PC-9 (cell line): ENCODE data around the gene CCDC88C. TPM values are rescaled to one million over a fixed set of nuclear protein-coding genes. Genes with fewer than 3 reads are reported as not detected.
"Not testable (repeated sequence)": the region's sequence is repeated elsewhere in the genome, so short reads cannot be mapped to it uniquely, and the experiment has no call there.

Experiments
- BruUV-seq: library from RNA; stranded (reverse); fragments of 400-500 nt; replicated peaks from 2 replicates; lab custom pipeline; 2021; lab: Mats Ljungman, UMichigan
- CTCF ChIA-PET: fragments of 300-600 bp; sonication (Branson Sonifier 250); formaldehyde crosslinking; loops from one replicate; lab custom pipeline; 2022; ENCODE audit warnings: antibody characterized with exemption; lab: Charles Lee
- POLR2A ChIA-PET: fragments of 300-600 bp; sonication (Branson Sonifier 250); formaldehyde crosslinking; loops from one replicate; lab custom pipeline; 2022; ENCODE audit warnings: antibody characterized with exemption; ENCODE audit not compliant: unreplicated experiment; lab: Charles Lee
- DNase-seq, 2 experiments: peaks; one replicate each; pipeline versions ENCODE4 v3.0.0 to v3.0.0-alpha.2; 2015 to 2022; ENCODE audit warnings: mixed read lengths in 1 of 2
- H2AFZ ChIP-seq: fragments of 200-600 bp; sonication (generic); 2 replicates; pipeline ENCODE4 v1.8.1; 2017; ENCODE audit warnings: antibody characterized with exemption
- H3F3A ChIP-seq: fragments of 200-600 bp; sonication (generic); 2 replicates; pipeline ENCODE4 v1.8.1; 2017; ENCODE audit warnings: antibody characterized with exemption, mild to moderate bottlenecking, low read depth; ENCODE audit not compliant: insufficient read depth
- H3K27ac ChIP-seq: fragments of 200-600 bp; sonication (generic); 2 replicates; pipeline ENCODE4 v1.6.1; 2016; ENCODE audit warnings: mixed run types
- H3K27me3 ChIP-seq: fragments of 200-600 bp; sonication (generic); 2 replicates; pipeline ENCODE4 v1.6.1; 2016; ENCODE audit warnings: low read depth, mixed run types; ENCODE audit not compliant: insufficient read depth
- H3K36me3 ChIP-seq: fragments of 200-600 bp; sonication (generic); 2 replicates; pipeline ENCODE4 v1.6.1; 2016; ENCODE audit warnings: low read depth, mixed run types
- H3K4me1 ChIP-seq: fragments of 200-600 bp; sonication (generic); replicated peaks from 2 replicates; pipeline ENCODE4 v1.6.1; 2016; ENCODE audit warnings: mixed run types; ENCODE audit not compliant: insufficient read depth
- H3K4me2 ChIP-seq: fragments of 200-600 bp; sonication (generic); 2 replicates; pipeline ENCODE4 v1.6.1; 2017; ENCODE audit warnings: mixed run types
- H3K4me3 ChIP-seq: fragments of 200-600 bp; sonication (generic); 2 replicates; pipeline ENCODE4 v1.6.1; 2016; ENCODE audit warnings: mixed run types
- H3K79me2 ChIP-seq: fragments of 200-600 bp; sonication (generic); 2 replicates; pipeline ENCODE4 v1.6.1; 2017; ENCODE audit warnings: low read depth, mixed run types
- H3K9me2 ChIP-seq: fragments of 200-600 bp; sonication (generic); 2 replicates; pipeline ENCODE4 v1.8.1; 2017; ENCODE audit warnings: mild to moderate bottlenecking; ENCODE audit not compliant: insufficient read depth
- H3K9me3 ChIP-seq: fragments of 200-600 bp; sonication (generic); 2 replicates; pipeline ENCODE4 v1.8.1; 2016; ENCODE audit warnings: low read depth; ENCODE audit not compliant: insufficient read depth
- H4K20me1 ChIP-seq: fragments of 200-600 bp; sonication (generic); 2 replicates; pipeline ENCODE4 v1.8.1; 2017; ENCODE audit not compliant: insufficient read depth
- EZH2 ChIP-seq: fragments of 200-600 bp; sonication (generic); IDR thresholded peaks from 2 replicates; pipeline ENCODE4 v1.8.0; 2017; ENCODE audit warnings: antibody characterized with exemption, low read depth
- intact Hi-C: fragments of 100-400 bp; cut with micrococcal nuclease; formaldehyde crosslinking; loops from one replicate; pipeline ENCODE4 v1.10.0; 2022; ENCODE audit not compliant: unreplicated experiment
- total RNA-seq: library from RNA; stranded (reverse); gene quantifications from 2 replicates; pipeline ENCODE4 v1.2.3, GENCODE V29; 2021
- TF ChIP-seq, protein P1 (sequence below): fragments of 200-600 bp; sonication (generic); conservative IDR thresholded peaks from 2 replicates; pipeline ENCODE4 v1.6.1; 2017; ENCODE audit warnings: mixed run types, antibody characterized with exemption, mild to moderate bottlenecking, moderate library complexity

Gene CCDC88C
- total RNA-seq, 1 experiment from 2014 or later, result 7.4 TPM

DNA sequence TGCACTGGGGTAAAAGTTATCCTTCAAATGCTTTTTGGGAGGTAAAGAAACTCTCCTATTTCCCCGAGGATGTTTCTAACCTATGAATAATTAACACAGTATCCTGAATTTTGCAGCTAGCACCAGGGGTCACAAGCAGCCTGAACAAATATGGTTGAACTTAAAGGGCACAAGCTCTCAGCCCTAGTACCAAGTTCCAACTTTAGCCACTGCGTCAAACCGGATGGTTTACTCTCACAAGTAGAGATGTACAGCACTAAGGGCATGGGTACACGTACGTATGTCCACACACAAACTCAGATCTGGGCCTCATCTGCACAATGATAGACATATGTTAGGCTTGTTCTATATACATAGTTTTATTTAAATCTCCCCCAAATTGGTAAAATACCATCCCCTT is 4.7 kb downstream of the CCDC88C start:
- no peak overlapping the region for H2AFZ ChIP-seq
- no peaks in the 10 kb centered on the region for H3F3A ChIP-seq
- no peaks in the 10 kb centered on the region for H3K79me2 ChIP-seq
- no peaks in the 10 kb centered on the region for H3K27me3 ChIP-seq
- no peak overlapping the region for H3K27ac ChIP-seq
- no peaks in the 10 kb centered on the region for H4K20me1 ChIP-seq
- no TSS peak for BruUV-seq
- intact Hi-C loops, result no loop called here
- H3K4me3 ChIP-seq, result no peak overlapping the region
- peaks cover 14% of the 10 kb centered on the region for H3K4me1 ChIP-seq
- no peak for DNase-seq
- no peaks in the 10 kb centered on the region for H3K36me3 ChIP-seq
- H3K4me2 ChIP-seq, result no peak overlapping the region
- no peaks in the 10 kb centered on the region for H3K9me2 ChIP-seq
- CTCF ChIA-PET, result no interaction called here
- TF ChIP-seq EZH2, result no peak
- TF ChIP-seq, protein P1, sequence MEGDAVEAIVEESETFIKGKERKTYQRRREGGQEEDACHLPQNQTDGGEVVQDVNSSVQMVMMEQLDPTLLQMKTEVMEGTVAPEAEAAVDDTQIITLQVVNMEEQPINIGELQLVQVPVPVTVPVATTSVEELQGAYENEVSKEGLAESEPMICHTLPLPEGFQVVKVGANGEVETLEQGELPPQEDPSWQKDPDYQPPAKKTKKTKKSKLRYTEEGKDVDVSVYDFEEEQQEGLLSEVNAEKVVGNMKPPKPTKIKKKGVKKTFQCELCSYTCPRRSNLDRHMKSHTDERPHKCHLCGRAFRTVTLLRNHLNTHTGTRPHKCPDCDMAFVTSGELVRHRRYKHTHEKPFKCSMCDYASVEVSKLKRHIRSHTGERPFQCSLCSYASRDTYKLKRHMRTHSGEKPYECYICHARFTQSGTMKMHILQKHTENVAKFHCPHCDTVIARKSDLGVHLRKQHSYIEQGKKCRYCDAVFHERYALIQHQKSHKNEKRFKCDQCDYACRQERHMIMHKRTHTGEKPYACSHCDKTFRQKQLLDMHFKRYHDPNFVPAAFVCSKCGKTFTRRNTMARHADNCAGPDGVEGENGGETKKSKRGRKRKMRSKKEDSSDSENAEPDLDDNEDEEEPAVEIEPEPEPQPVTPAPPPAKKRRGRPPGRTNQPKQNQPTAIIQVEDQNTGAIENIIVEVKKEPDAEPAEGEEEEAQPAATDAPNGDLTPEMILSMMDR, result no peak
- POLR2A ChIA-PET, result no interaction called here
- no peaks in the 10 kb centered on the region for H3K9me3 ChIP-seq

DNA sequence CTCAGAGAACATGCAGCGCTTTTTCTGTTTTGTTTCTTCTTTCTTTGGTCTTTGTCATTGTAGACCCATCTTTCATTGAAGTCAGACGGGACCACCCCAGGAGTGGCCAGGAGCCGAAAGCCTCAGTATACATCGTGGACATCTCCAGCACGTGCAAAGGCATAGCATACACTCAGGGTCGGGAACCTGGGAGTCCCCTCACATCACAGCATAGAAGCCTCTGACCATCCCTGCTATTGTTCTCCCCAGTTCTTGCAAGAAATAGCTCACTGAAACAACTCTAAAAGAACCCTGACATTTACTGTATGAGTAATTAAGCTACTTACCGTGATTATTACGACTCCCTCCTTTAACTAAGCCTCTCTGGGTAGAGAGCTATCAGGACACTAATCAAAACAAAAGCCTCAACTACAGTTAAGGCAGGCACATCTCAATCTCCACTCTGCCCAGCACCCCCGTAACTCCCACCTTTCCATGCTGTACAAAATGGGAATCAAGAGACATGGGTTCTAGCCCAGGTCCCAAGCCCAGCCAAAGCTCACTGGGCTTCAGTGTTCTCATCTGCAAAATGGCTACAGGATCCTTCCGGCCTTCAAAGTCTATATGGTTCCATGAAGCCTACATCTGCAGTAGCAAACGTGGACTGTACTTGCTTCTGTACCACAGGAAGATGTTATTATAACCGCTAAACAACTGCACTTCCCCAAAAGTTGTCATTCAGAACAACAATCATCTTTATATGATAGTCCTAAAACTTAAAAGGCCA is 6.7 kb downstream of the CCDC88C start:
- BruUV-seq, result no TSS peak

DNA sequence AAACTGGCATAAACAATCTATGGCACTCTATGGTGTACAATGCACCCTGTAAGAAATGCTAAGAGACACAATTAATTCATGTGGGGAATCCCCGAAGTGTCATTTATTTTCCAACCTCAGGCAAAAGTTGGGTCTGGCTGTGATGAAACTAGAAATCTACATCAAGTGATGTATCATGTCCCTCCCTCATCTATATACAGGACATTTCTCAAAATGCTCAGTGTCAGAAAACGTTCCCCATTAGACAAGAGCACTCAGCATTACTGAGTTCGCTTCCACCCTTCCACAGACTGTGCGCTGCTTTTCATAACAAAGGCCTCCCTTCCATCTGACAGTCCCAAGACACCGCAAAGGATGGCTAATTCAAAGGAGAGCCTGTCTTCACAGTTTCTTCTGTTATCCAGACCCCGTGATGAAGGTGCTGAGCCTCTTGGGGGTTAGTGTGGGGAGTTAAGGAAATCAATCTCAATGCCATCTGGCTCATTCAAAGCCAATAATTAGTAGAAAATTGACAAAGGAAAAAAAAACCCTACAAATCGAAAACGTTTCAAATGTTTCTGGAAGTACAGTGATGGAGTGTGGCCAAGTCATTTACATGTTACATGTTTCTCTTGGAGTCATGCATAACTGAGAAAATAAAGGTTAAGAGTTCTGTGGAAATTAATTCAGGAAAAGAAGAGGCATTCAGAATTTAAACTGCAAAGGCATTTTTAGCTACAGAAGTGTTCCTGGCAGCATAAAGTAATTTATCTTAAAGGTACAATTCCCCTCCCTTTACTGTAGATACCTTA is 7.5 kb downstream of the CCDC88C start:
- ChIA-PET CTCF (no interaction called here), POLR2A (no interaction called here)
- no peak for TF ChIP-seq EZH2
- TF ChIP-seq, protein P1, result no peak
- H3K79me2 ChIP-seq, result no peaks in the 10 kb centered on the region
- no peaks in the 10 kb centered on the region for H3F3A ChIP-seq
- 0 out of 2 replicates have a peak, but pooled peaks cover 3% of the 10 kb centered on the region for H3K4me1 ChIP-seq
- no peak overlapping the region for H2AFZ ChIP-seq
- no peak for DNase-seq
- H3K4me3 ChIP-seq, result no peak overlapping the region
- intact Hi-C loops, result no loop called here
- no peaks in the 10 kb centered on the region for H3K36me3 ChIP-seq
- BruUV-seq, result no TSS peak
- no peaks in the 10 kb centered on the region for H3K9me2 ChIP-seq
- no peak overlapping the region for H3K27ac ChIP-seq
- no peaks in the 10 kb centered on the region for H4K20me1 ChIP-seq
- H3K27me3 ChIP-seq, result no peaks in the 10 kb centered on the region
- no peaks in the 10 kb centered on the region for H3K9me3 ChIP-seq
- no peak overlapping the region for H3K4me2 ChIP-seq

More for the DNA sequence above, 6.7 kb downstream of the CCDC88C start:
- Histone ChIP-seq H3K27me3 (no peaks in the 10 kb centered on the region), H3K4me3 (no peak overlapping the region), H2AFZ (no peak overlapping the region), H3K79me2 (no peaks in the 10 kb centered on the region), H3K9me2 (no peaks in the 10 kb centered on the region), H4K20me1 (no peaks in the 10 kb centered on the region), H3K4me2 (no peak overlapping the region), H3K9me3 (no peaks in the 10 kb centered on the region), H3K27ac (no peak overlapping the region), H3F3A (no peaks in the 10 kb centered on the region), H3K4me1 (peaks cover 8% of the 10 kb centered on the region), H3K36me3 (no peaks in the 10 kb centered on the region)
- intact Hi-C loops, result no loop called here
- POLR2A ChIA-PET, result interaction anchor here (0.7 kb wide), 1 partner anchor 20 kb away, joined by 3 read pairs; no protein-coding TSS in a partner anchor
- CTCF ChIA-PET, result no interaction called here
- TF ChIP-seq EZH2, result no peak
- TF ChIP-seq, protein P1, result no peak
- no peak for DNase-seq

DNA sequence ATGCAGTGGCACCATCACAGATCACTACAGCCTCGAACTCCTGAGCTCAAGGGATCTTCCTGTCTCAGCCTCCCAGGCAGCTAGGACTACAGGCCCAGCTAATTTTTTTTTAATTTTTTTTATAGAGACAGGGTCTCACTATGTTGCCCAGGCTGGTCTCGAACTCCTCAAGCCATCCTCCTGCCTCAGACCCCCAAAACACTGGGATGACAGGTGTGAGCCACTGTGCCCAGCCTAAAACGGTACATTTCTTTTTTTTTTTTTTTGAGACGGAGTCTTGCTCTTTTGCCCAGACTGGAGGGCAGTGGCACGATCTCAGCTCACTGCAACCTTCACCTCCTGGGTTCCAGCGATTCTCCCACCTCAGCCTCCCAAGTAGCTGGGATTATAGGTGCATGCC is 8.4 kb downstream of the CCDC88C start:
- POLR2A ChIA-PET, intact Hi-C loops: not testable (repeated sequence)

More for the DNA sequence above, 8.4 kb downstream of the CCDC88C start:
- H3F3A ChIP-seq, H3K4me2 ChIP-seq, H3K9me3 ChIP-seq, DNase-seq, CTCF ChIA-PET, H2AFZ ChIP-seq, H4K20me1 ChIP-seq, H3K36me3 ChIP-seq, H3K27me3 ChIP-seq, H3K27ac ChIP-seq, BruUV-seq, H3K79me2 ChIP-seq, H3K9me2 ChIP-seq, H3K4me1 ChIP-seq, H3K4me3 ChIP-seq: not testable (repeated sequence)
